PC-3 (cell line): ENCODE data around the gene HSPB8. TPM values are rescaled to one million over a fixed set of nuclear protein-coding genes. Genes with fewer than 3 reads are reported as not detected.

Experiments used
- ATAC-seq: fragments of 200-7000 bp; cut with Tn5 transposase; 2 replicates; pipeline ENCODE4 v1.9.1; 2020; ENCODE audit warnings: mild to moderate bottlenecking, moderate library complexity
- BruUV-seq: library from RNA; stranded (reverse); fragments of 400-500 nt; replicated peaks from 2 replicates; lab custom pipeline; 2021; lab: Mats Ljungman, UMichigan
- CTCF ChIA-PET: fragments of 300-600 bp; sonication (Branson Sonifier 250); formaldehyde crosslinking; loops from one replicate; lab custom pipeline; 2022; ENCODE audit warnings: antibody characterized with exemption; lab: Charles Lee
- POLR2A ChIA-PET: fragments of 300-600 bp; sonication (Branson Sonifier 250); formaldehyde crosslinking; loops from one replicate; lab custom pipeline; 2022; ENCODE audit warnings: antibody characterized with exemption; ENCODE audit not compliant: unreplicated experiment; lab: Charles Lee
- DNase-seq: peaks from one replicate; pipeline ENCODE4 v3.0.0-alpha.2; 2015
- H2AFZ ChIP-seq: fragments of 300-600 bp; sonication (generic); 2 replicates; pipeline ENCODE4 v1.6.0; 2016; ENCODE audit warnings: antibody characterized with exemption, low read length
- H3F3A ChIP-seq: fragments of 300-600 bp; sonication (generic); one replicate; pipeline ENCODE4 v1.6.0; 2017; ENCODE audit warnings: antibody characterized with exemption, low read length, control low read depth, mild to moderate bottlenecking; ENCODE audit not compliant: unreplicated experiment
- H3K27ac ChIP-seq: fragments of 300-600 bp; sonication (generic); 2 replicates; pipeline ENCODE4 v1.5.1; 2016; ENCODE audit warnings: mild to moderate bottlenecking, low read length
- H3K27me3 ChIP-seq: fragments of 300-600 bp; sonication (generic); 2 replicates; pipeline ENCODE4 v1.6.1; 2016; ENCODE audit warnings: low read length, mixed read lengths
- H3K36me3 ChIP-seq: fragments of 300-600 bp; sonication (generic); 2 replicates; pipeline ENCODE4 v1.6.1; 2016; ENCODE audit warnings: low read depth, mixed run types, low read length, mixed read lengths
- H3K4me1 ChIP-seq: fragments of 300-600 bp; sonication (generic); 2 replicates; pipeline ENCODE4 v1.5.1; 2016; ENCODE audit warnings: low read length; ENCODE audit not compliant: insufficient read depth
- H3K4me2 ChIP-seq: fragments of 300-600 bp; sonication (generic); 2 replicates; pipeline ENCODE4 v1.6.0; 2016; ENCODE audit warnings: low read length
- H3K4me3 ChIP-seq: fragments of 300-600 bp; sonication (generic); 2 replicates; pipeline ENCODE4 v1.5.1; 2016; ENCODE audit warnings: mild to moderate bottlenecking, low read length, mixed read lengths
- H3K79me2 ChIP-seq: fragments of 300-600 bp; sonication (generic); 2 replicates; pipeline ENCODE4 v1.6.1; 2017; ENCODE audit warnings: low read length, mixed read lengths
- H3K9ac ChIP-seq: fragments of 300-600 bp; sonication (generic); 2 replicates; pipeline ENCODE4 v1.6.0; 2016; ENCODE audit warnings: mild to moderate bottlenecking, low read length
- H3K9me2 ChIP-seq: fragments of 300-600 bp; sonication (generic); replicated peaks from 2 replicates; pipeline ENCODE4 v1.6.1; 2016; ENCODE audit warnings: mixed run types, low read length, mixed read lengths
- H3K9me3 ChIP-seq: fragments of 300-600 bp; sonication (generic); 2 replicates; pipeline ENCODE4 v1.6.1; 2016; ENCODE audit warnings: low read length, mixed read lengths
- H4K20me1 ChIP-seq: fragments of 300-600 bp; sonication (generic); 2 replicates; pipeline ENCODE4 v1.6.1; 2016; ENCODE audit warnings: low read length, mixed read lengths
- EZH2 ChIP-seq: fragments of 300-600 bp; sonication (generic); IDR thresholded peaks from one replicate; pipeline ENCODE4 v1.6.1; 2017; ENCODE audit warnings: antibody characterized with exemption, mild to moderate bottlenecking, low read length; ENCODE audit not compliant: unreplicated experiment
- EZH2phosphoT487 ChIP-seq: fragments of 300-600 bp; sonication (generic); IDR thresholded peaks from 2 replicates; pipeline ENCODE4 v1.6.1; 2018; ENCODE audit warnings: mild to moderate bottlenecking, antibody characterized with exemption, low read length, borderline replicate concordance
- intact Hi-C: fragments of 100-400 bp; cut with micrococcal nuclease; formaldehyde crosslinking; loops from 2 replicates; pipeline ENCODE4 v1.9.0; 2023
- total RNA-seq: library from RNA; depleted of rRNA; stranded (reverse); fragments of >200 nt; gene quantifications from 2 replicates; pipeline ENCODE4 v1.2.3, GENCODE V29; 2014
- TF ChIP-seq, protein P1 (sequence below): fragments of 300-600 bp; sonication (generic); conservative IDR thresholded peaks from 2 replicates; pipeline ENCODE4 v1.5.1; 2017; ENCODE audit warnings: antibody characterized with exemption, low read depth, mild to moderate bottlenecking, low read length

The HSPB8 gene
- total RNA-seq, 1 experiment from 2014 or later: 11.4 TPM

GRCh38 chr12:119176267-119177055 lies 2.3 kb upstream of the HSPB8 start:
- Histone ChIP-seq H3K9ac (no peak overlapping the region), H3K9me3 (no peaks in the 10 kb centered on the region), H3K79me2 (peaks cover 14% of the 10 kb centered on the region), H3K27me3 (peaks cover 30% of the 10 kb centered on the region), H3F3A (no peaks in the 10 kb centered on the region), H3K4me2 (peak overlapping the region; percentile 71), H3K27ac (no peak overlapping the region), H3K36me3 (no peaks in the 10 kb centered on the region), H4K20me1 (no peaks in the 10 kb centered on the region), H3K9me2 (no peaks in the 10 kb centered on the region), H3K4me3 (peak overlapping the region; percentile 52; the same call in 1 of the 2 replicates), H3K4me1 (peaks cover 24% of the 10 kb centered on the region), H2AFZ (peak overlapping the region; percentile 62)
- BruUV-seq: no TSS peak
- ChIA-PET CTCF (no interaction called here), POLR2A (no interaction called here)
- DNase-seq (peak; percentile 69), ATAC-seq (peak; percentile 43; the same call in 1 of the 2 replicates)
- TF ChIP-seq EZH2phosphoT487 (no peak), EZH2 (no peak)
- TF ChIP-seq, protein P1, sequence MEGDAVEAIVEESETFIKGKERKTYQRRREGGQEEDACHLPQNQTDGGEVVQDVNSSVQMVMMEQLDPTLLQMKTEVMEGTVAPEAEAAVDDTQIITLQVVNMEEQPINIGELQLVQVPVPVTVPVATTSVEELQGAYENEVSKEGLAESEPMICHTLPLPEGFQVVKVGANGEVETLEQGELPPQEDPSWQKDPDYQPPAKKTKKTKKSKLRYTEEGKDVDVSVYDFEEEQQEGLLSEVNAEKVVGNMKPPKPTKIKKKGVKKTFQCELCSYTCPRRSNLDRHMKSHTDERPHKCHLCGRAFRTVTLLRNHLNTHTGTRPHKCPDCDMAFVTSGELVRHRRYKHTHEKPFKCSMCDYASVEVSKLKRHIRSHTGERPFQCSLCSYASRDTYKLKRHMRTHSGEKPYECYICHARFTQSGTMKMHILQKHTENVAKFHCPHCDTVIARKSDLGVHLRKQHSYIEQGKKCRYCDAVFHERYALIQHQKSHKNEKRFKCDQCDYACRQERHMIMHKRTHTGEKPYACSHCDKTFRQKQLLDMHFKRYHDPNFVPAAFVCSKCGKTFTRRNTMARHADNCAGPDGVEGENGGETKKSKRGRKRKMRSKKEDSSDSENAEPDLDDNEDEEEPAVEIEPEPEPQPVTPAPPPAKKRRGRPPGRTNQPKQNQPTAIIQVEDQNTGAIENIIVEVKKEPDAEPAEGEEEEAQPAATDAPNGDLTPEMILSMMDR: no peak
- intact Hi-C loops: no loop called here

DNA sequence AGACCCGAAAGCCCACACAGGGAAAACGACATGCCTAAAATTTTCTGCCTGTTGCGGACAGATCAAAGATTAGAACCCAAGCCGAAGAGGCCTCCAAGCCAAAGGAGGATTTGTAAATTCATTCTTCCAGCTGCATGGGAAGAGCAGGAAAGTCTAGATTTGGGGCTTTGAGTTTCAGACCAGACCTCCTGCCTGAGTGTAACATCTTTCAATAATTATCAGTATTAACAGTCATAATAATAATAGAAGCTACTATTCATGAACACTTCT lies 1.7 kb upstream of the HSPB8 start:
- peaks cover 25% of the 10 kb centered on the region for H3K27me3 ChIP-seq
- no peaks in the 10 kb centered on the region for H3K9me2 ChIP-seq
- H3K27ac ChIP-seq: no peak overlapping the region
- no peak overlapping the region for H3K4me3 ChIP-seq
- no TSS peak for BruUV-seq
- ATAC-seq: no peak
- CTCF ChIA-PET: no interaction called here
- no peak overlapping the region for H3K9ac ChIP-seq
- no peaks in the 10 kb centered on the region for H3K36me3 ChIP-seq
- H3K79me2 ChIP-seq: peaks cover 20% of the 10 kb centered on the region
- no peaks in the 10 kb centered on the region for H3K9me3 ChIP-seq
- TF ChIP-seq EZH2 (no peak), EZH2phosphoT487 (no peak)
- intact Hi-C loops: no loop called here
- H2AFZ ChIP-seq: no peak overlapping the region
- no peaks in the 10 kb centered on the region for H4K20me1 ChIP-seq
- H3K4me2 ChIP-seq: no peak overlapping the region
- POLR2A ChIA-PET: no interaction called here
- H3K4me1 ChIP-seq: peaks cover 24% of the 10 kb centered on the region
- H3F3A ChIP-seq: no peaks in the 10 kb centered on the region
- DNase-seq: no peak

GRCh38 chr12:119177724-119178380 lies 879 bp upstream of the HSPB8 start:
- no peak overlapping the region for H3K9ac ChIP-seq
- H2AFZ ChIP-seq: no peak overlapping the region
- ChIA-PET CTCF (no interaction called here), POLR2A (no interaction called here)
- no peak overlapping the region for H3K4me2 ChIP-seq
- TF ChIP-seq EZH2: no peak
- no peak for TF ChIP-seq EZH2phosphoT487
- TF ChIP-seq, protein P1: no peak
- peaks cover 16% of the 10 kb centered on the region for H3K27me3 ChIP-seq
- intact Hi-C loops: no loop called here
- no peaks in the 10 kb centered on the region for H3K36me3 ChIP-seq
- H4K20me1 ChIP-seq: no peaks in the 10 kb centered on the region
- BruUV-seq: no TSS peak
- peaks cover 24% of the 10 kb centered on the region for H3K4me1 ChIP-seq
- ATAC-seq (no peak), DNase-seq (no peak)
- H3K27ac ChIP-seq: no peak overlapping the region
- no peaks in the 10 kb centered on the region for H3F3A ChIP-seq
- no peaks in the 10 kb centered on the region for H3K9me3 ChIP-seq
- H3K4me3 ChIP-seq: no peak overlapping the region
- H3K9me2 ChIP-seq: no peaks in the 10 kb centered on the region
- peaks cover 24% of the 10 kb centered on the region for H3K79me2 ChIP-seq
